GM19023 (cell line): ENCODE results near the gene GPER1.
"Not testable (repeated sequence)": the region's sequence is repeated elsewhere in the genome, so short reads cannot be mapped to it uniquely, and the experiment has no call there.

Experiments used
- ATAC-seq: cut with Tn5 transposase; IDR thresholded peaks from one replicate; pipeline ENCODE4 v1.9.1; 2021; ENCODE audit warnings: mild to moderate bottlenecking, moderate library complexity; ENCODE audit not compliant: unreplicated experiment

GPER1 gene

DNA sequence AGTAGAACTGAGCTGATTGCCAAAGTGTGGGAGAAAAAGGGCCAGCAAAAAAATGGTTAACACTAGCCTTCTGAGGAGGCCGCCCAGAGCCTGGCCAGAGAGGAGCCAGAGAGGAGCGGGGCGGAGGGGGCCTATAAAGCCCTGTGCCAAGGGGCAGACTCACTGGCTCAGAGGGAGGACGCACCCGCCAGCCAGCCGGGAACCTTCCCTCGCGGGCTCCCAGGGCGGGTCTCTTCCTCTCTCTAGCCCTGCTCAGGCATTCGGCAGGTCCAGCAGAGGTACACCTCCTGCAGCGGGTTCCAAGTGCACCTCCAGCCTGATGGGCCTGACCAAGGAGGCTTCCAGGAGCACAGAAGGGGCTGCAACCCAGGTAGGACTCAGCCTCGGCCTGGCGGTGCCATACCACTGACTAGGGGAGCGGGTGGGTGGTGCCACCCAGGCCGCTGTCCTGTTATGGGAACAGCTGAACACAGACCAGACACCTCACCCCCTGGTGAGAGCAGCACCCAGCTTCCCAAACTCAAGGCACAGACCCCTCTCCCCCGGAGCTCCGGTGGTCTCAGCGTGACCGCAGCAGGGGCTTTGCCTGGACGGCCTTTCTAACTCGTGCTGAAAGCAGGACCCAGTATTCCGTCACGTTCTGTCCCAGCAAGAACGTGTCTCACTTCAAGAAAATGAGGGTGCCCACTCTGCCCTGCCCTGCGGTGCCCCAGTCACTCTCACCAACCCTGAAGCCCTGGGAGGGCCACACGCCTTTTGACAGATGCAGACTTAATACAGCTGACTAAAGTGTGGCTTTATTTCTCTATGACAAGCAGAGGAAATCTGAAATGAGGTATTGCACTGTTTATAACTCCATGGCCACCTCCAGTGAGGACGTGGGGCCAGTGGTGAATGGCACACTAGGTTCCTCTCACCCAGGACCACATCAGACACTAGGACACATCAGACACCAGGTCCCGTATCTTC lies at the start of gene GPER1:
Gene GPER1, plus strand, starts transcription at position 162 of the 969 bp plus-strand sequence. CDS start 3,616 bp downstream, outside the sequence.
- no peak for ATAC-seq

DNA sequence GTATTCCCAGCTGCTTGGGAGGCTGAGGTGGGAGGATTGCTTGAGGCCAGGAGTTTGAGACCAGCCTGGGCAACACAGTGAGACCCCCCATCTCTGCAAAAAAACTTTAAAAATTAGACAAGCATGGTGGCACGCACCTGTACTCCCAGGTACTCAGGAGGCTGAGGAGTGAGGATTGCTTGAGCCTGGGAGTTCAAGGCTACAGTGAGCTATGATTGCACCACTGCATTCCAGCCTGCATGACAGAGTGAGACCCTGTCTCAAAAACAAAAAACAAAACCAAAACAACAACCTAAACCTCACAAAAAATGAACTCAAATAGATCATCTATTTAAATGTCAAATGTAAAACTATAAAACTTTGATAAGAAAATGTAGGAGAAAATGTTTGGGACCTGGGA lies 47.7 kb upstream of the GPER1 start:
- ATAC-seq, result not testable (repeated sequence)

DNA sequence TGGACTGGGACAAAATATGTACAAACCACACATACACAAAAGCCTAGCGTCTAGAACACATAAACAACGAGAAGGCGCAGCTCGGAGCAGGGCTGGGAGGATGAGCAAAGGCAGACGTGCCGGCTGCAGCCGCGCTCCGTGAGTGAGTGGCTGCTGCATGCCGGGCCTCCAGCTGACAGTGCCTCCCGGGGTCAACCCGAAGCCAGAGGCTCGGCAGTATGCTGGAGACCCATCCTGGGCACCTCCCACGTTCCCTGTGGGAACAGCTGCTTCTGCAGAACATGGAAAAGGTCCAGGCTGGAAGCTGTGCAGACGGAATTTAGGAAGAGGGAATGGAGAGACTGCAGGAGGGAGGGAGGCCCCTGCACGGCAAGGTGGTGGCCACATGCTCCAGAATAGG lies 47.1 kb upstream of the GPER1 start:
- no peak for ATAC-seq

DNA sequence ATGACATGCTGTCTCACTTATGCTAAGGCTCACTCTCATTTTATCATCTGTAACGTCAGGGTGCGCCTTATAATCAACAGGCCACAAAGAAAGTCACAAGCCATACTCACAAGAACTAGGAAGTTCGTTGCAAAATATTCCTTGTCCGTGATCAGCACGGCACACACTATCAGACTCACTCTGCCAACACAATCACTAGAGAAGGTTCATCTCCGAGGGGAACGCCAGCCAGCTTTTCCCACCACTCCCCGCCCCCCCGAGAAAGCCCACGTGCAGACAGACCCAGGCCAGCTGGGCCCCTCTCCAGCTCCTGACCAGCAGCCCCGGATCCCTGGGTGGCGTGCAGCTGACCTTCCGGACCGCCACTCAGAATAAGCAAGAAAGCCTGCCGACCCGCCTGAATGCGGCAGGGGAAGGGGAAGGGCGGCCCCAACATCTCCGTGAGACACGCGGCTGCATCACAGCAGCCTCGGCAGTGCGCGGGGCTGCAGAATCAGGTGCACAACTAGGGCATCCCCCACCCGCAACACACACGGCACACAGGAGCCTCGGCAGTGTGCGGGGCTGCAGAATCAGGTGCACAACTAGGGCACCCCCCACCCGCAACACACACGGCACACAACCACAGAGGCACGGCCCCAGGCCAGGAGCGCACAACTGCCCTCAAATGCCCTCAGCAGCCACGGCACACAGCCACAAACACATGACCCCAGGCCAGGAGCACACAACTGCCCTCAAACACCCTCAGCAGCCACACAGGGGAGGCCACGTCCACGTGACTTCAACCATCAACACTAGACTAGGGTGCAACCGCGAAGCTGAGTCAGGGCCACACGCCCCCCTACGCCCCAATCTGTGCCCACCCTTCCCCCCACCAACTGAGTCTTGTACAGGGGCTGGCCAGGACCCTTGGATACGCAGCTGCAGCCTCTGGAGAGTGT lies 46.1 kb upstream of the GPER1 start:
- ATAC-seq, result no peak

DNA sequence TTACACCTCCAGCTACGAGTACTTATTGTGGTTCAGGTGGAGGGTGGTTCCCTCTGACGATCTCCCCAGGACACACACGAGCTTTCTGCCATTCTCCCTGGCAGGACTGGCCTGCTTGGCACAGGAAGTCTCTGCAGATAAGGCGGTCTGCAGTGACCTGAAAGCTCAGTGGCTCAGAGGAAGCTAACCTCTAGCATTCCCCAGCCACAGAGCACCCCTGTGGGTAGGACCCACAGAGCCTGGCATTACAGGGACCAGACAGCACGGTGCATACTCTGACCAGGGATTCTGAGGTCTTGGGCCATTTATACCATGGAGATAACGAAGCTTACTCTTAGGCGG lies 45.5 kb upstream of the GPER1 start:
- no peak for ATAC-seq

DNA sequence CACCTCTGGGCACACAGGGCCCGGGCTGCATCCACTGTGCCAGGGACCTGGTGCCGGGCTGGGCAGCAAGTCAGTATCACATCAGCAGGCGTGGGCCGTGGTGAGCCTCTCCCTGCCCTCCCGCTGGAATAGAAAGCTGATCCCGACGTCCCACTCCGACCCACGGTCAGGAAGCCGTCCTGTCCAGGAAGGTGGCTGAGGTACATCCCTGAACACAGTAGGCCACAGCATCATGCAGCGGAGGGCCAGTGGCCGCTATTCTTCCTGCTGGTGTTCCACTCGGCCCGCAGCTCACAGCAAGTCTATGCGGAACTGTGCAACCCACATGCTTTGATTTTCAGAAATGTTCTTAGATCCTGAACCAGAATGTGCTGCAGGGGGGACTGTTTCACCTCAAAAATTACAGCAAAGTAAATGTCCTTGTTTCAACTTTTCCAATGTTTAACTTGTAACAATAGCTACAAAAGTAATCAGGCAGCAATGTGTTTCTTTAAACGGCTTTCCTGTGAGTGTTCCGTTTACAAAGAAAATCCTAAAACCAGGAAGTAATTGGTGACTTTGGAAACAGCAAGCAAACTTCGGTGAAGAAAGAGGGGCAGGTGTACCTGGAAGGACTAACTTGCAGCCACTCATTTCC lies 44.2 kb upstream of the GPER1 start:
- ATAC-seq, result no peak

- peak; percentile 92 for ATAC-seq
These were observed 43.5 kb upstream of the GPER1 start, which contains the start of gene GPR146 for GRCh38 chr7:1044189-1045068. GPR146 (plus strand) TSS chr7:1044546; CDS start chr7:1057516, 12,970 bp downstream.

GRCh38 chr7:1045069-1046063 lies 42.5 kb upstream of the GPER1 start:
- no peak for ATAC-seq

GRCh38 chr7:1046722-1047679 lies 40.9 kb upstream of the GPER1 start:
- ATAC-seq, result no peak

DNA sequence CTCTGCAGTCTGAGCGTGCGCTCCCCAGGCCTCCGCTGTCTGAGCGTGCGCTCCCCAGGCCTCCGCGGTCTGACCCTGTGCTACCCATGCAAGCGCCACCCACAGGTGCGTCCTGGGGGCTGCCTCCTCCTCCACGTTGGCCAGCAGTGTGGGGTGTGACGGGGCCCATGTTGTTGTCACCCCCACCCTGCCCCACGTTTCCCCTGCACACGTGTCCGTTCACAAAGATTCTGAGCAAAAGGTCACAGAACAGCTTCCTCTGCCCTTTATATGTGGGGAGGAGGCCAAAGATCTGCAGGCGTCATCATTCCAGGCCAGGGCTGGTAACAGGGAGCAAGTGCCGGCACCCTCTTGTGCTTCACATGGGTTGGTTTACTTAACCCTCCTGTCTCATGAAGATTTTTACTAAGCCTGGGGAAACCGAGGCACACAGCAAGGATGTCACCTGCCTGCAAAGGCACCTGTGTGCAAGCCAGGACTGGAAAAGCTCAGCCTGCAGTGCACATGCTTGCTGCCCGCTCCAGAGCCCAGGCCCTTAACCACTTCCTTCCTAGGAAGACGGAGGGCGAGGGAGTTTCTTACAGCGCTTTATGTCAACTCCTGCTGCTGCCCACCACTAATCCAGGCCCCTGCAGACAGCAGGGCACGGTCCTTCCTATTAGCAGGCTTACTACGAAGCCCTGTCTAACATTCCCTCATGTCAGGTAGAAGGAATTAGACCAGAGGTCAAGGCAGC lies 38.7 kb upstream of the GPER1 start:
- ATAC-seq, result no peak

DNA sequence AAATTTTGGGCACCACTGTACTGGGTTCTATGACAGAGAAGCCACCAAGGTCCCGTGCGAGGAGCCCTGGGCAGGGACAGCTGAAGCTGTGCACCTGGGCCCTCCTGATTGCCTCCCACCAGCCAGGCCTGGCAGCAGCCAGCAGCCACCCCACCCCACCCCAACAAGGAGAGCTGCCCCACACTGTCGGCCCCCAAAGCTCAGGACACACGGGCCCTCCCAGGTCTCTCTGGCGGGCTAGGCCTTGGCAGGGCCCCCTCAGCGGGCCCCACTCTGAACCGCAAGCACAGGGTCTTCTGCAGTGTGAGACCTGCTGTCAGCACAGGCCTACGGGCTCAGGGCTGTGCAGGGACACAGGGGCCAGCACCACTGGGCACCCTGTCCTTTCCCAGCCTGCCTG lies 38.1 kb upstream of the GPER1 start:
- ATAC-seq, result no peak

GRCh38 chr7:1050254-1050906 lies 37.5 kb upstream of the GPER1 start:
- no peak for ATAC-seq

- no peak for ATAC-seq
These were observed 36.8 kb upstream of the GPER1 start for GRCh38 chr7:1050956-1051690.

DNA sequence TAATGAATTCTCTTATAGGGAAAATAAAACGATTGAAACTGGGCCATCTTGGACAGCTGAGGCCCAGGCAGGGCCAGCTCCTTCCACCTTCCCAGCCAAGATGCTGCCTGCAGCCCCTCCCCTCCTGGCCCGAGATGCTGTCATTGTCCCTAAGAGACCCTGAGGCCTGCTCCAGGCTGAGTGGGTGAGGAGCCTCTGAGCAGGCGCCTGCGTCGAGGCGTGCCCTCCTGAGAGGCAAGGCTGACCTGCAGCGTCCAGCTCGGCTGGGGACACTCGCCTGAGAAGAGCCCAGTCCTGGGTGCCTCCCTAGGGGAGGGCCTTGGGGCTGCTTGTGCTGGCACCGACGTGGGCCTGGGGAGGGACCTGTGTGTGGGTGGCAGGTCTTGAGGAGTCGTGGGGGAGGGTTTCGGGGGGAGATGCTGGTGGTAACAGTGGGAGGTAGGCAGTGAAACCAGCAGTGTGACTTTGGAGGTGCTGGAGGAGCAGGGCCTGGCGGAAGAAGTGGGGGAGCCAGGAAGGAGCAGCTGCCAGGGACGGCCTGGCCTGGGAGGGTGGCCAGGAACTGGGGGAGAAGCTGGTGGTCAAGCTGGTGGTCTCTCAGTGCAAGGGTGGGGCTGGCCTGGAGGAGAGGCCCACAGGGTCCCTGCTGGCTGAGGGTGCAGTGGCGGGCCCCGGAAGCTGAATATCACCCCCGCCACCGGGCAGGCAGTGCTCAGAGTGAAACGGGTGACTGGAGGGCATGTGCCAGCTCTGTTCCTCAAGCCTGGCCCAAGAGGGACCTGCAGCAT lies 35.7 kb upstream of the GPER1 start:
- no peak for ATAC-seq

GRCh38 chr7:1053002-1053411 lies 34.9 kb upstream of the GPER1 start:
- ATAC-seq, result no peak
